Lung (tissue), 12 donors: ENCODE measurements around the gene NRG2. TPM values are rescaled to one million over a fixed set of nuclear protein-coding genes. Genes with fewer than 3 reads are reported as not detected.

ENCODE experiments used
- ATAC-seq: fragments of 200-7000 bp; cut with Tn5 transposase; one replicate; pipeline ENCODE4 v1.9.1; 2020; ENCODE audit warnings: moderate number of reproducible peaks; ENCODE audit not compliant: insufficient read depth, low FRiP score
- DNase-seq, 3 donors: peaks; one replicate each; pipeline ENCODE4 v3.0.0-alpha.2; 2013 to 2017
- H3K27ac ChIP-seq, 2 donors: one replicate each; pipeline ENCODE4 v1.5.1; 2013; ENCODE audit warnings: mild to moderate bottlenecking in 2 of 2, moderate library complexity in 2 of 2, control low read depth in 1 of 2, inconsistent platforms in 1 of 2, low read depth in 1 of 2, low read length in 1 of 2
- H3K27me3 ChIP-seq, 3 donors: one replicate each; pipeline ENCODE4 v1.5.1; 2013; ENCODE audit warnings: low read length in 2 of 3; ENCODE audit not compliant: control insufficient read depth in 3 of 3, insufficient read depth in 3 of 3
- H3K36me3 ChIP-seq, 4 donors: one replicate each; pipeline ENCODE4 v1.5.1; 2013; ENCODE audit warnings: low read length in 4 of 4, mild to moderate bottlenecking in 1 of 4, moderate library complexity in 1 of 4; ENCODE audit not compliant: control insufficient read depth in 4 of 4, insufficient read depth in 4 of 4
- H3K4me1 ChIP-seq, 5 donors: one replicate each; pipeline ENCODE4 v1.5.1; 2013; ENCODE audit warnings: low read length in 5 of 5, mild to moderate bottlenecking in 2 of 5, moderate library complexity in 1 of 5; ENCODE audit not compliant: control insufficient read depth in 5 of 5, insufficient read depth in 5 of 5
- H3K4me3 ChIP-seq: one replicate; pipeline ENCODE4 v1.5.1; 2013; ENCODE audit warnings: mild to moderate bottlenecking, control low read depth, moderate library complexity
- H3K9ac ChIP-seq, 2 donors: one replicate each; pipeline ENCODE4 v1.5.1; 2013; ENCODE audit warnings: low read length in 2 of 2, control low read depth in 1 of 2; ENCODE audit not compliant: insufficient read depth in 1 of 2
- H3K9me3 ChIP-seq, 4 donors: one replicate each; pipeline ENCODE4 v1.5.1; 2013; ENCODE audit warnings: low read length in 3 of 4, mild to moderate bottlenecking in 1 of 4, moderate library complexity in 1 of 4; ENCODE audit not compliant: control insufficient read depth in 4 of 4, insufficient read depth in 3 of 4
- WGBS, 2 donors: extraction: QIAGEN DNeasy Blood & Tissue Kit; methylation state at CpG; one replicate each; pipeline ENCODE4 v1.1.7; 2013; 5-methylcytosine and 5-hydroxymethylcytosine counted together
- polyA plus RNA-seq, 2 donors: library from polyadenylated mRNA; stranded (reverse); fragments of 200-250 nt; gene quantifications; one replicate each; pipeline ENCODE4 v1.2.1, GENCODE V29; 2013
- total RNA-seq, 2 donors: library from RNA; depleted of rRNA in 1 of 2; stranded (reverse); fragments of >200 nt in 1 of 2; gene quantifications; one replicate each; pipeline ENCODE4 v1.2.1, GENCODE V29; 2014 to 2021
- TF ChIP-seq, protein P1 (sequence below): IDR thresholded peaks from 2 replicates; pipeline ENCODE4 v1.5.1; 2012; ENCODE audit warnings: mild to moderate bottlenecking; ENCODE audit errors: control extremely low read depth, extremely low read depth
- donor health status: control.
- donor health status: control.
- donor health status: Bipolar disorder and iron deficiency.
- donor health status: healthy.
- donor health status: DM: yes; HTN: yes; CAD: no.

Gene NRG2
- total and polyA plus RNA-seq, 4 donors: 0.41 to 3.0 (median 1.0) TPM

DNA sequence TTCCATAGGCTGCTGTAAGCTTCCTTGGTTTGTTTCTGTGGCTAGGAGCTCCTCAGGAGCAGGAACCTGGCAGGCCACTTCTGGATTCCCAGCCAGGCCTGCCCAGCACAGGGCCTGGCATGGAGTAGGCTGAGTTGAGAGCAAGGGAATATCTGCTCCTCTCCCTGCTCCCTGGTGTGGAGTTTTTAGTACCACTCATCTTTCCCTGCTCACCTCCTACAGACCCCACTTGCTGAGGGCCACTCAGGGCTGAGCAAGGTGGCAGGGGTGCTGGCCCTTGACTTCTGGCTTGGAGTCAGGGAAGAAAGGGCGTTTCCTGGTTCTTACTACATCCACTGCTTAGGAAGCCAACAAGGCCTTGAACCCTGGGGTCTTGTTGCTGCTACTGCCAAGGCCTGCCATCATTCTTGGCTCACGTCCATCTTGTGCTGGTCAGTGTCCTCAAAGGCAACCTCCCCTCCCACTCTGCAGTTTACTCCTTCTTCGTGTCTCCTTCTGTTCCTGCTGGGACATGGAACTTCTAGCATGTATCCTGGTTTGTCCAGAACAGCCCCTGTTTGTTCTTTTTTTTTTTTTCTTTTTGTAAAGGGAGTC, 192.6 kb downstream of the NRG2 start:
- WGBS, 2 donors: 77 to 80% methylated on average over 3 of the region's 3 CpGs
- Histone ChIP-seq H3K27ac (no peak overlapping the region), H3K4me3 (no peak overlapping the region), H3K4me1 (peaks cover 0 to 7% (median 0%) of the 10 kb centered on the region in 5 donors), H3K9me3 (peaks cover 0 to 3% (median 0%) of the 10 kb centered on the region in 4 donors), H3K27me3 (peaks cover 0 to 15% (median 0%) of the 10 kb centered on the region in 3 donors), H3K9ac (no peak overlapping the region), H3K36me3 (peaks cover 0 to 25% (median 5%) of the 10 kb centered on the region in 4 donors)
- ATAC-seq (no peak), DNase-seq (no peak)
- TF ChIP-seq, protein P1, sequence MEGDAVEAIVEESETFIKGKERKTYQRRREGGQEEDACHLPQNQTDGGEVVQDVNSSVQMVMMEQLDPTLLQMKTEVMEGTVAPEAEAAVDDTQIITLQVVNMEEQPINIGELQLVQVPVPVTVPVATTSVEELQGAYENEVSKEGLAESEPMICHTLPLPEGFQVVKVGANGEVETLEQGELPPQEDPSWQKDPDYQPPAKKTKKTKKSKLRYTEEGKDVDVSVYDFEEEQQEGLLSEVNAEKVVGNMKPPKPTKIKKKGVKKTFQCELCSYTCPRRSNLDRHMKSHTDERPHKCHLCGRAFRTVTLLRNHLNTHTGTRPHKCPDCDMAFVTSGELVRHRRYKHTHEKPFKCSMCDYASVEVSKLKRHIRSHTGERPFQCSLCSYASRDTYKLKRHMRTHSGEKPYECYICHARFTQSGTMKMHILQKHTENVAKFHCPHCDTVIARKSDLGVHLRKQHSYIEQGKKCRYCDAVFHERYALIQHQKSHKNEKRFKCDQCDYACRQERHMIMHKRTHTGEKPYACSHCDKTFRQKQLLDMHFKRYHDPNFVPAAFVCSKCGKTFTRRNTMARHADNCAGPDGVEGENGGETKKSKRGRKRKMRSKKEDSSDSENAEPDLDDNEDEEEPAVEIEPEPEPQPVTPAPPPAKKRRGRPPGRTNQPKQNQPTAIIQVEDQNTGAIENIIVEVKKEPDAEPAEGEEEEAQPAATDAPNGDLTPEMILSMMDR: no peak

DNA sequence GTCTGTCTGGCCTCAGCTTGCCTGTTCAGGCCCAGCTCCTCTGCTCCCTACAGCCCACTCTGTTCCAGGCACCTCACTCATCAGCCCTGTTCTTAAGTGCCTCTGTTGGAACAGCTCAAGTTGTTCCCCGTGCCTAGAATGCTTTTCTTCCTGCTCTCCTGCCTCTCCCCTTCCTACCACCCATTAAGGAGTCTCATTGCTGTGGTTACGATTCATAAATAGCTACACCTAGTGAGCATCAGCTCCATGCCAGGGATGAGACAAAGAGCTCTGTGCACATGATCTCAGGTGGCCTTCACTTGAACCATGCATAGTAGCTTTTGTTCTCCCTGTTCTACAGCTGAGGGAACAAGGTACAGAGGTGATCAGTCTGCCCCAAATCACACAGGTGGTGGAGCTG, 193.2 kb downstream of the NRG2 start:
- H3K27ac ChIP-seq: no peak overlapping the region
- peaks cover 0 to 7% (median 0%) of the 10 kb centered on the region in 5 donors for H3K4me1 ChIP-seq
- WGBS, 2 donors: 50 to 76% methylated on average over 2 of the region's 2 CpGs
- TF ChIP-seq, protein P1: no peak
- H3K27me3 ChIP-seq: peaks cover 0 to 19% (median 2%) of the 10 kb centered on the region in 3 donors
- DNase-seq (no peak), ATAC-seq (no peak)
- H3K4me3 ChIP-seq: no peak overlapping the region
- peaks cover 0 to 3% (median 0%) of the 10 kb centered on the region in 4 donors for H3K9me3 ChIP-seq
- peaks cover 0 to 20% (median 5%) of the 10 kb centered on the region in 4 donors for H3K36me3 ChIP-seq
- H3K9ac ChIP-seq: no peak overlapping the region

DNA sequence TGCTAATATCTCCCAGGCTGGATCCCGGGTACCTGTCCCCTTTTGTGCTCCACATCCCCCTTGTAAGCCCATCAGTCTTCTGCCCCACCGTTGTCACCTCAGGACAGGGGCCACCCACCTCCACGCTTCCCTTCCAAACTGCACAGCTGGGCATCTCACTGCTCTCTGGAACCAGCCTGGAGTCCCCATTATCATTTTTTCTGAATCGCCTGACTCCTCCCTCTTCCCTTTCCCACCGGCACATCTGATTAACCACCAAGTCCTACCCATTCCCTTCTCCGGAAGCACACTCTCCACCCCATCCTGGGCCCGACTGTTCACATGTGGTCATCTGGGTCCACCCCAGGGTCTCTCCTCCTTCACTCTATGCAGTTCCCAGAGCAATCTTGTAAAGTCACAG, 193.6 kb downstream of the NRG2 start:
- no peak for DNase-seq
- peaks cover 0 to 3% (median 0%) of the 10 kb centered on the region in 4 donors for H3K9me3 ChIP-seq
- H3K4me1 ChIP-seq: peaks cover 0 to 7% (median 0%) of the 10 kb centered on the region in 5 donors
- TF ChIP-seq, protein P1: no peak
- no peak overlapping the region for H3K9ac ChIP-seq
- ATAC-seq: no peak
- H3K4me3 ChIP-seq: no peak overlapping the region
- peaks cover 0 to 20% (median 4%) of the 10 kb centered on the region in 3 donors for H3K27me3 ChIP-seq
- 68 to 69% methylated on average over 7 of the region's 7 CpGs for WGBS, 2 donors
- H3K27ac ChIP-seq: no peak overlapping the region
- H3K36me3 ChIP-seq: peaks cover 0 to 20% (median 5%) of the 10 kb centered on the region in 4 donors
